ENCODE data around the gene EMC8. TPM values are rescaled to one million over a fixed set of nuclear protein-coding genes. Genes with fewer than 3 reads are reported as not detected.
"Not testable (repeated sequence)": the region's sequence is repeated elsewhere in the genome, so short reads cannot be mapped to it uniquely, and the experiment has no call there.

The EMC8 gene
- total RNA-seq, 6 experiments from 2014 or later: 9.2 to 22.4 (median 12.1) TPM

- intact Hi-C loops (cut with DNase I): no loop called here
- Histone ChIP-seq H3K36me3 (no peaks in the 10 kb centered on the region), H3K9me3 (no peaks in the 10 kb centered on the region), H3K4me1 (no peaks in the 10 kb centered on the region), H3K4me3 (no peak overlapping the region), H3K27me3 (no peaks in the 10 kb centered on the region), H3K27ac (no peak overlapping the region)
- TF ChIP-seq POLR2A (IDR thresholded peaks at IDR 0.05): no peak
- TF ChIP-seq CTCF (IDR thresholded peaks at IDR 0.05): no peak
- ATAC-seq (no peak), DNase-seq (no peak)
- 88% methylated on average over 1 of the region's 9 CpGs for WGBS (ENCODE audit: insufficient coverage, low coverage, low lambda C conversion rate, missing lambda C conversion rate)
Observed at GRCh38 chr16:85840395-85840794, 41.1 kb upstream of the EMC8 start.

GRCh38 chr16:85839681-85840240 is 40.4 kb upstream of the EMC8 start:
- peak in 2 of 4 donors; percentile 14 to 21 for ATAC-seq

GRCh38 chr16:85838876-85839585 is 39.7 kb upstream of the EMC8 start:
- ATAC-seq (no peak), DNase-seq (peak in 1 of 3 donors; percentile 27)
- intact Hi-C loops (cut with DNase I): no loop called here
- Histone ChIP-seq H3K4me3 (no peak overlapping the region), H3K27me3 (no peaks in the 10 kb centered on the region), H3K4me1 (no peaks in the 10 kb centered on the region), H3K36me3 (no peaks in the 10 kb centered on the region), H3K9me3 (no peaks in the 10 kb centered on the region), H3K27ac (no peak overlapping the region)
- WGBS (ENCODE audit: insufficient coverage, low coverage, low lambda C conversion rate, missing lambda C conversion rate): 80% methylated on average over 9 of the region's 21 CpGs
- TF ChIP-seq POLR2A (IDR thresholded peaks at IDR 0.05): no peak
- no peak for TF ChIP-seq CTCF (IDR thresholded peaks at IDR 0.05)

More at GRCh38 chr16:85839681-85840240, 40.4 kb upstream of the EMC8 start:
- peak in 1 of 3 donors; percentile 40 for DNase-seq
- WGBS (ENCODE audit: insufficient coverage, low coverage, low lambda C conversion rate, missing lambda C conversion rate): 87% methylated on average over 4 of the region's 24 CpGs
- Histone ChIP-seq H3K9me3 (no peaks in the 10 kb centered on the region), H3K27me3 (no peaks in the 10 kb centered on the region), H3K4me1 (no peaks in the 10 kb centered on the region), H3K36me3 (no peaks in the 10 kb centered on the region), H3K4me3 (no peak overlapping the region), H3K27ac (no peak overlapping the region)
- no peak for TF ChIP-seq CTCF (IDR thresholded peaks at IDR 0.05)
- no peak for TF ChIP-seq POLR2A (IDR thresholded peaks at IDR 0.05)
- intact Hi-C loops (cut with DNase I): no loop called here

GRCh38 chr16:85838381-85838780 is 39.0 kb upstream of the EMC8 start:
- intact Hi-C loops (cut with DNase I): no loop called here
- H3K4me3 ChIP-seq: no peak overlapping the region
- DNase-seq (peak in 2 of 3 donors; percentile 14 to 22), ATAC-seq (peak in 2 of 4 donors; percentile 53 to 54)
- no peaks in the 10 kb centered on the region for H3K36me3 ChIP-seq
- H3K27ac ChIP-seq: no peak overlapping the region
- H3K4me1 ChIP-seq: no peaks in the 10 kb centered on the region
- H3K27me3 ChIP-seq: no peaks in the 10 kb centered on the region
- 52% methylated on average over 6 of the region's 11 CpGs for WGBS (ENCODE audit: insufficient coverage, low coverage, low lambda C conversion rate, missing lambda C conversion rate)
- no peak for TF ChIP-seq CTCF (IDR thresholded peaks at IDR 0.05)
- TF ChIP-seq POLR2A (IDR thresholded peaks at IDR 0.05): no peak
- H3K9me3 ChIP-seq: no peaks in the 10 kb centered on the region

GRCh38 chr16:85837654-85838053 is 38.3 kb upstream of the EMC8 start:
- ATAC-seq; H3K27me3 ChIP-seq; intact Hi-C loops (cut with DNase I); H3K4me1 ChIP-seq; DNase-seq; H3K36me3 ChIP-seq; H3K9me3 ChIP-seq; H3K4me3 ChIP-seq; H3K27ac ChIP-seq: not testable (repeated sequence)
- WGBS (ENCODE audit: insufficient coverage, low coverage, low lambda C conversion rate, missing lambda C conversion rate): 81% methylated on average over 4 of the region's 4 CpGs

All from right lobe of liver (tissue), 6 donors.